Measurements from ENCODE around the gene METAP1. TPM values are rescaled to one million over a fixed set of nuclear protein-coding genes. Genes with fewer than 3 reads are reported as not detected.
"Not testable (repeated sequence)": the region's sequence is repeated elsewhere in the genome, so short reads cannot be mapped to it uniquely, and the experiment has no call there.

METAP1 gene
- total RNA-seq, 1 donor = 25.2 TPM

- not testable (repeated sequence) for H3K27me3 ChIP-seq (ENCODE audit: insufficient read depth, low read length); H3K4me1 ChIP-seq (ENCODE audit: insufficient read depth, low read length); H3K9me3 ChIP-seq (ENCODE audit: low read depth, low read length); H3K4me3 ChIP-seq (ENCODE audit: low read length)
Measured at GRCh38 chr4:99023800-99024251, 28.3 kb downstream of the METAP1 start.

GRCh38 chr4:99024481-99025275 is 29.2 kb downstream of the METAP1 start:
- H3K4me3 ChIP-seq (ENCODE audit: low read length) = no peak overlapping the region
- H3K27me3 ChIP-seq (ENCODE audit: insufficient read depth, low read length) = no peaks in the 10 kb centered on the region
- peaks cover 8% of the 10 kb centered on the region for H3K9me3 ChIP-seq (ENCODE audit: low read depth, low read length)
- peaks cover 6% of the 10 kb centered on the region for H3K4me1 ChIP-seq (ENCODE audit: insufficient read depth, low read length)

GRCh38 chr4:99025506-99025905 is 30.0 kb downstream of the METAP1 start:
- H3K9me3 ChIP-seq (ENCODE audit: low read depth, low read length) = peaks cover 7% of the 10 kb centered on the region
- no peak overlapping the region for H3K4me3 ChIP-seq (ENCODE audit: low read length)
- H3K4me1 ChIP-seq (ENCODE audit: insufficient read depth, low read length) = peaks cover 6% of the 10 kb centered on the region
- no peaks in the 10 kb centered on the region for H3K27me3 ChIP-seq (ENCODE audit: insufficient read depth, low read length)

GRCh38 chr4:99027304-99027703 is 31.8 kb downstream of the METAP1 start:
- H3K9me3 ChIP-seq (ENCODE audit: low read depth, low read length) = no peaks in the 10 kb centered on the region
- H3K27me3 ChIP-seq (ENCODE audit: insufficient read depth, low read length) = no peaks in the 10 kb centered on the region
- peaks cover 6% of the 10 kb centered on the region for H3K4me1 ChIP-seq (ENCODE audit: insufficient read depth, low read length)
- H3K4me3 ChIP-seq (ENCODE audit: low read length) = no peak overlapping the region

- peaks cover 6% of the 10 kb centered on the region for H3K4me1 ChIP-seq (ENCODE audit: insufficient read depth, low read length)
- H3K4me3 ChIP-seq (ENCODE audit: low read length) = no peak overlapping the region
- no peaks in the 10 kb centered on the region for H3K9me3 ChIP-seq (ENCODE audit: low read depth, low read length)
- no peaks in the 10 kb centered on the region for H3K27me3 ChIP-seq (ENCODE audit: insufficient read depth, low read length)
Measured at GRCh38 chr4:99028187-99028586, 32.7 kb downstream of the METAP1 start.

- H3K27me3 ChIP-seq (ENCODE audit: insufficient read depth, low read length) = no peaks in the 10 kb centered on the region
Measured at GRCh38 chr4:99029018-99029735, 33.7 kb downstream of the METAP1 start.

GRCh38 chr4:99029852-99030251 is 34.3 kb downstream of the METAP1 start:
- no peaks in the 10 kb centered on the region for H3K27me3 ChIP-seq (ENCODE audit: insufficient read depth, low read length)
- no peak overlapping the region for H3K4me3 ChIP-seq (ENCODE audit: low read length)
- peaks cover 1% of the 10 kb centered on the region for H3K4me1 ChIP-seq (ENCODE audit: insufficient read depth, low read length)
- no peaks in the 10 kb centered on the region for H3K9me3 ChIP-seq (ENCODE audit: low read depth, low read length)

More at GRCh38 chr4:99029018-99029735, 33.7 kb downstream of the METAP1 start:
- H3K4me1 ChIP-seq (ENCODE audit: insufficient read depth, low read length) = peaks cover 6% of the 10 kb centered on the region
- no peaks in the 10 kb centered on the region for H3K9me3 ChIP-seq (ENCODE audit: low read depth, low read length)
- H3K4me3 ChIP-seq (ENCODE audit: low read length) = no peak overlapping the region

- Histone ChIP-seq H3K4me1 (ENCODE audit: insufficient read depth, low read length) (no peaks in the 10 kb centered on the region), H3K9me3 (ENCODE audit: low read depth, low read length) (peaks cover 19% of the 10 kb centered on the region), H3K4me3 (ENCODE audit: low read length) (no peak overlapping the region), H3K27me3 (ENCODE audit: insufficient read depth, low read length) (no peaks in the 10 kb centered on the region)
Measured at GRCh38 chr4:99033956-99034355, 38.4 kb downstream of the METAP1 start.

- Histone ChIP-seq H3K4me3 (ENCODE audit: low read length) (no peak overlapping the region), H3K9me3 (ENCODE audit: low read depth, low read length) (peaks cover 19% of the 10 kb centered on the region), H3K4me1 (ENCODE audit: insufficient read depth, low read length) (no peaks in the 10 kb centered on the region), H3K27me3 (ENCODE audit: insufficient read depth, low read length) (no peaks in the 10 kb centered on the region)
Measured at GRCh38 chr4:99038213-99038612, 42.7 kb downstream of the METAP1 start.

- peaks cover 3% of the 10 kb centered on the region for H3K9me3 ChIP-seq (ENCODE audit: low read depth, low read length)
- peaks cover 7% of the 10 kb centered on the region for H3K4me1 ChIP-seq (ENCODE audit: insufficient read depth, low read length)
- H3K27me3 ChIP-seq (ENCODE audit: insufficient read depth, low read length) = no peaks in the 10 kb centered on the region
- H3K4me3 ChIP-seq (ENCODE audit: low read length) = no peak overlapping the region
Measured at GRCh38 chr4:99043346-99043745, 47.8 kb downstream of the METAP1 start.

GRCh38 chr4:99047710-99048109 is 52.2 kb downstream of the METAP1 start:
- Histone ChIP-seq H3K27me3 (ENCODE audit: insufficient read depth, low read length) (no peaks in the 10 kb centered on the region), H3K4me1 (ENCODE audit: insufficient read depth, low read length) (peaks cover 7% of the 10 kb centered on the region), H3K4me3 (ENCODE audit: low read length) (no peak overlapping the region), H3K9me3 (ENCODE audit: low read depth, low read length) (no peaks in the 10 kb centered on the region)

GRCh38 chr4:99052902-99053301 is 57.4 kb downstream of the METAP1 start:
- H3K4me3 ChIP-seq (ENCODE audit: low read length) = no peak overlapping the region

GRCh38 chr4:99054428-99054994 is 59.0 kb downstream of the METAP1 start:
- no peaks in the 10 kb centered on the region for H3K27me3 ChIP-seq (ENCODE audit: insufficient read depth, low read length)
- H3K9me3 ChIP-seq (ENCODE audit: low read depth, low read length) = no peaks in the 10 kb centered on the region
- no peak overlapping the region for H3K4me3 ChIP-seq (ENCODE audit: low read length)
- no peaks in the 10 kb centered on the region for H3K4me1 ChIP-seq (ENCODE audit: insufficient read depth, low read length)

More at GRCh38 chr4:99052902-99053301, 57.4 kb downstream of the METAP1 start:
- Histone ChIP-seq H3K27me3 (ENCODE audit: insufficient read depth, low read length) (no peaks in the 10 kb centered on the region), H3K4me1 (ENCODE audit: insufficient read depth, low read length) (no peaks in the 10 kb centered on the region), H3K9me3 (ENCODE audit: low read depth, low read length) (no peaks in the 10 kb centered on the region)

- H3K27me3 ChIP-seq (ENCODE audit: insufficient read depth, low read length) = no peaks in the 10 kb centered on the region
- H3K9me3 ChIP-seq (ENCODE audit: low read depth, low read length) = no peaks in the 10 kb centered on the region
- H3K4me1 ChIP-seq (ENCODE audit: insufficient read depth, low read length) = no peaks in the 10 kb centered on the region
- H3K4me3 ChIP-seq (ENCODE audit: low read length) = no peak overlapping the region
Measured at GRCh38 chr4:99058228-99058627, 62.7 kb downstream of the METAP1 start.

GRCh38 chr4:99059550-99059949 is 64.0 kb downstream of the METAP1 start:
- Histone ChIP-seq H3K27me3 (ENCODE audit: insufficient read depth, low read length) (no peaks in the 10 kb centered on the region), H3K4me1 (ENCODE audit: insufficient read depth, low read length) (no peaks in the 10 kb centered on the region), H3K4me3 (ENCODE audit: low read length) (no peak overlapping the region), H3K9me3 (ENCODE audit: low read depth, low read length) (no peaks in the 10 kb centered on the region)
